ENCODE measurements around the gene SPTBN1. TPM values are rescaled to one million over a fixed set of nuclear protein-coding genes. Genes with fewer than 3 reads are reported as not detected.
A peak's percentile ranks its signal among the peaks of the same experiment; 100 is the strongest.
"Not testable (repeated sequence)": the region's sequence is repeated elsewhere in the genome, so short reads cannot be mapped to it uniquely, and the experiment has no call there.

SPTBN1 gene
- total RNA-seq, 1 donor from 2014 or later: 214 TPM

GRCh38 chr2:54502731-54503130, 46.6 kb downstream of the SPTBN1 start:
- Mint-ChIP-seq H3K4me1 (ENCODE audit: unreplicated experiment) (peaks cover 10% of the 10 kb centered on the region), H3K4me3 (no peak overlapping the region)

GRCh38 chr2:54503192-54503591, 47.1 kb downstream of the SPTBN1 start:
- Mint-ChIP-seq H3K36me3 (no peaks in the 10 kb centered on the region), H3K27me3 (no peaks in the 10 kb centered on the region), H3K27ac (no peak overlapping the region), H3K9me3 (no peaks in the 10 kb centered on the region), H3K4me3 (no peak overlapping the region), H3K4me1 (ENCODE audit: unreplicated experiment) (peaks cover 10% of the 10 kb centered on the region)
- TF ChIP-seq CTCF (conservative IDR thresholded peaks at IDR 0.05): peak; percentile 70
- DNase-seq (ENCODE audit: extremely low spot score, unreplicated experiment): no peak

More at GRCh38 chr2:54502731-54503130, 46.6 kb downstream of the SPTBN1 start:
- Mint-ChIP-seq H3K36me3 (no peaks in the 10 kb centered on the region), H3K27me3 (no peaks in the 10 kb centered on the region), H3K27ac (no peak overlapping the region), H3K9me3 (no peaks in the 10 kb centered on the region)
- TF ChIP-seq CTCF (conservative IDR thresholded peaks at IDR 0.05): no peak
- no peak for DNase-seq (ENCODE audit: extremely low spot score, unreplicated experiment)

GRCh38 chr2:54503828-54504227, 47.7 kb downstream of the SPTBN1 start:
- Mint-ChIP-seq H3K4me1 (ENCODE audit: unreplicated experiment) (peaks cover 10% of the 10 kb centered on the region), H3K27ac (no peak overlapping the region), H3K27me3 (no peaks in the 10 kb centered on the region), H3K9me3 (no peaks in the 10 kb centered on the region), H3K36me3 (no peaks in the 10 kb centered on the region), H3K4me3 (no peak overlapping the region)
- DNase-seq (ENCODE audit: extremely low spot score, unreplicated experiment): no peak
- TF ChIP-seq CTCF (conservative IDR thresholded peaks at IDR 0.05): no peak

GRCh38 chr2:54504866-54505265, 48.7 kb downstream of the SPTBN1 start:
- H3K4me1 Mint-ChIP-seq (ENCODE audit: unreplicated experiment): peaks cover 10% of the 10 kb centered on the region
- no peak for TF ChIP-seq CTCF (conservative IDR thresholded peaks at IDR 0.05)
- no peak overlapping the region for H3K27ac Mint-ChIP-seq
- DNase-seq (ENCODE audit: extremely low spot score, unreplicated experiment): no peak
- H3K27me3 Mint-ChIP-seq: no peaks in the 10 kb centered on the region
- no peak overlapping the region for H3K4me3 Mint-ChIP-seq
- no peaks in the 10 kb centered on the region for H3K36me3 Mint-ChIP-seq
- no peaks in the 10 kb centered on the region for H3K9me3 Mint-ChIP-seq

GRCh38 chr2:54508541-54508940, 52.4 kb downstream of the SPTBN1 start:
- H3K4me3 Mint-ChIP-seq: no peak overlapping the region
- no peaks in the 10 kb centered on the region for H3K9me3 Mint-ChIP-seq
- H3K27ac Mint-ChIP-seq: no peak overlapping the region
- H3K27me3 Mint-ChIP-seq: no peaks in the 10 kb centered on the region
- H3K4me1 Mint-ChIP-seq (ENCODE audit: unreplicated experiment): peaks cover 19% of the 10 kb centered on the region
- TF ChIP-seq CTCF (conservative IDR thresholded peaks at IDR 0.05): no peak
- H3K36me3 Mint-ChIP-seq: no peaks in the 10 kb centered on the region
- no peak for DNase-seq (ENCODE audit: extremely low spot score, unreplicated experiment)

GRCh38 chr2:54509043-54509442, 52.9 kb downstream of the SPTBN1 start:
- not testable (repeated sequence) for H3K27ac Mint-ChIP-seq; H3K36me3 Mint-ChIP-seq; H3K4me3 Mint-ChIP-seq; DNase-seq (ENCODE audit: extremely low spot score, unreplicated experiment); H3K9me3 Mint-ChIP-seq; H3K27me3 Mint-ChIP-seq
- peaks cover 19% of the 10 kb centered on the region for H3K4me1 Mint-ChIP-seq (ENCODE audit: unreplicated experiment)

Data from type B pancreatic cell (in vitro differentiated cells).